ENCODE measurements around the gene LYSMD2. TPM values are rescaled to one million over a fixed set of nuclear protein-coding genes. Genes with fewer than 3 reads are reported as not detected.

Gene LYSMD2
- total RNA-seq, 6 experiments from 2014 or later = 5.0 to 17.4 (median 8.4) TPM

GRCh38 chr15:51757450-51757849 is 20.0 kb upstream of the LYSMD2 start:
- intact Hi-C loops (cut with DNase I) = no loop called here
- Histone ChIP-seq H3K27ac (no peak overlapping the region), H3K4me1 (no peaks in the 10 kb centered on the region), H3K36me3 (no peaks in the 10 kb centered on the region), H3K27me3 (no peaks in the 10 kb centered on the region), H3K4me3 (no peak overlapping the region), H3K9me3 (no peaks in the 10 kb centered on the region)
- no peak for ATAC-seq
- no peak for DNase-seq
- TF ChIP-seq POLR2A (IDR thresholded peaks at IDR 0.05) (no peak), CTCF (IDR thresholded peaks at IDR 0.05) (no peak)
- WGBS (ENCODE audit: insufficient coverage, low coverage, low lambda C conversion rate, missing lambda C conversion rate) = 61% methylated on average over 2 of the region's 2 CpGs

DNA sequence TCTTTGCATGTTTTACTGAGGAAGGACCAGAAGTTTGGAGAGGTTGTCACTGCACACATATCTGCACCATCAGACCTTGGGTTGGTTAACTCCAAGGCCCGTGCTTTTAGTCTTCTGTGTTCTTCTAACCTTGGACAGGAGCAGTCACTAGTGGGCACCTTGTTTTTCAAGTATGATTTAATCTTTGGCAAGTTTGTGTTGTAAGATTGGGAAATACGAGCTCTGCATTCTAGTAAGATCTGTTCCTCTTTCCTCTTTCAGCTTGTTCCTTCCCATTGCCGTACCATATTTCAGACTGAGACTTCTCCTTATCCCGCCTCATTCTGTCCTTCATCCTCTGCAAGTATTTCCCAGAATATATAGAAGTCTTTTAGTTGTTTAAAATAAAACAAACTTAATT is 19.0 kb upstream of the LYSMD2 start:
- DNase-seq (no peak), ATAC-seq (peak in 2 of 4 donors; percentile 30 to 45)
- no peak overlapping the region for H3K4me3 ChIP-seq
- intact Hi-C loops (cut with DNase I) = no loop called here
- H3K27me3 ChIP-seq = no peaks in the 10 kb centered on the region
- TF ChIP-seq CTCF (IDR thresholded peaks at IDR 0.05) = no peak
- no peak for TF ChIP-seq POLR2A (IDR thresholded peaks at IDR 0.05)
- H3K27ac ChIP-seq = no peak overlapping the region
- no peaks in the 10 kb centered on the region for H3K4me1 ChIP-seq
- H3K36me3 ChIP-seq = no peaks in the 10 kb centered on the region
- no peaks in the 10 kb centered on the region for H3K9me3 ChIP-seq
- 47% methylated on average over 4 of the region's 4 CpGs for WGBS (ENCODE audit: insufficient coverage, low coverage, low lambda C conversion rate, missing lambda C conversion rate)

GRCh38 chr15:51755790-51756189 is 18.3 kb upstream of the LYSMD2 start:
- Histone ChIP-seq H3K4me1 (peaks cover 0 to 3% (median 0%) of the 10 kb centered on the region in 4 donors), H3K36me3 (no peaks in the 10 kb centered on the region), H3K4me3 (no peak overlapping the region), H3K27ac (no peak overlapping the region), H3K9me3 (no peaks in the 10 kb centered on the region), H3K27me3 (no peaks in the 10 kb centered on the region)
- ATAC-seq = no peak
- no peak for DNase-seq
- 24% methylated on average over 2 of the region's 4 CpGs for WGBS (ENCODE audit: insufficient coverage, low coverage, low lambda C conversion rate, missing lambda C conversion rate)
- intact Hi-C loops (cut with DNase I) = no loop called here
- no peak for TF ChIP-seq CTCF (IDR thresholded peaks at IDR 0.05)
- TF ChIP-seq POLR2A (IDR thresholded peaks at IDR 0.05) = no peak

GRCh38 chr15:51754267-51754666 is 16.8 kb upstream of the LYSMD2 start:
- DNase-seq (no peak), ATAC-seq (no peak)
- TF ChIP-seq CTCF (IDR thresholded peaks at IDR 0.05) (no peak), POLR2A (IDR thresholded peaks at IDR 0.05) (no peak)
- Histone ChIP-seq H3K4me3 (no peak overlapping the region), H3K27ac (no peak overlapping the region), H3K9me3 (no peaks in the 10 kb centered on the region), H3K36me3 (no peaks in the 10 kb centered on the region), H3K4me1 (peaks cover 0 to 3% (median 0%) of the 10 kb centered on the region in 4 donors), H3K27me3 (no peaks in the 10 kb centered on the region)
- 54% methylated on average over 2 of the region's 2 CpGs for WGBS (ENCODE audit: insufficient coverage, low coverage, low lambda C conversion rate, missing lambda C conversion rate)
- intact Hi-C loops (cut with DNase I) = no loop called here

- Histone ChIP-seq H3K27ac (no peak overlapping the region), H3K36me3 (no peaks in the 10 kb centered on the region), H3K9me3 (no peaks in the 10 kb centered on the region), H3K27me3 (no peaks in the 10 kb centered on the region), H3K4me3 (no peak overlapping the region), H3K4me1 (peaks cover 0 to 3% (median 0%) of the 10 kb centered on the region in 4 donors)
- ATAC-seq (no peak), DNase-seq (no peak)
- TF ChIP-seq POLR2A (IDR thresholded peaks at IDR 0.05) (no peak), CTCF (IDR thresholded peaks at IDR 0.05) (no peak)
- 84% methylated on average over 5 of the region's 5 CpGs for whole genome bisulfite sequencing (ENCODE audit: insufficient coverage, low coverage, low lambda C conversion rate, missing lambda C conversion rate)
- intact Hi-C loops (cut with DNase I) = no loop called here
These were observed 15.4 kb upstream of the LYSMD2 start for GRCh38 chr15:51752888-51753287.

Measured in right lobe of liver (tissue), 6 donors.